NAMALWA (cell line): Measurements from ENCODE around the gene SHLD2.
"Not testable (repeated sequence)": the region's sequence is repeated elsewhere in the genome, so short reads cannot be mapped to it uniquely, and the experiment has no call there.

Experiments
- DNase-seq: peaks from one replicate; pipeline ENCODE4 v3.0.0-alpha.2; 2015; ENCODE audit warnings: low spot score

Gene SHLD2

GRCh38 chr10:87094373-87095235 lies at the start of gene SHLD2, which contains the start of gene GLUD1:
Gene SHLD2, plus strand, starts transcription at chr10:87095206. Its CDS starts 56,149 bp downstream, at chr10:87151355.
Gene GLUD1, minus strand, starts transcription at chr10:87094843. Its CDS starts 74 bp downstream, at chr10:87094769.
- DNase-seq: peak; percentile 94

- DNase-seq: no peak
Measured at GRCh38 chr10:87045434-87045938, 49.5 kb upstream of the SHLD2 start.

- no peak for DNase-seq
Measured at GRCh38 chr10:87053111-87053510, 41.9 kb upstream of the SHLD2 start.

- DNase-seq: no peak
Measured at GRCh38 chr10:87053577-87054181, 41.3 kb upstream of the SHLD2 start.

GRCh38 chr10:87054373-87055295 lies 40.4 kb upstream of the SHLD2 start:
- DNase-seq: no peak

- no peak for DNase-seq
Measured at GRCh38 chr10:87058171-87058570, 36.8 kb upstream of the SHLD2 start.

GRCh38 chr10:87059401-87059800 lies 35.6 kb upstream of the SHLD2 start:
- DNase-seq: no peak

- DNase-seq: no peak
Measured at GRCh38 chr10:87060280-87060928, 34.6 kb upstream of the SHLD2 start.

- no peak for DNase-seq
Measured at GRCh38 chr10:87064651-87065050, 30.4 kb upstream of the SHLD2 start.

- DNase-seq: no peak
Measured at GRCh38 chr10:87066178-87066577, 28.8 kb upstream of the SHLD2 start.

GRCh38 chr10:87066865-87067264 lies 28.1 kb upstream of the SHLD2 start:
- DNase-seq: no peak

- DNase-seq: no peak
Measured at GRCh38 chr10:87068281-87068680, 26.7 kb upstream of the SHLD2 start.

GRCh38 chr10:87072449-87072848 lies 22.6 kb upstream of the SHLD2 start:
- DNase-seq: no peak

- DNase-seq: not testable (repeated sequence)
Measured at GRCh38 chr10:87076421-87076820, 18.6 kb upstream of the SHLD2 start.

GRCh38 chr10:87079106-87079836 lies 15.7 kb upstream of the SHLD2 start:
- no peak for DNase-seq

GRCh38 chr10:87080621-87081020 lies 14.4 kb upstream of the SHLD2 start:
- DNase-seq: not testable (repeated sequence)

GRCh38 chr10:87081574-87081973 lies 13.4 kb upstream of the SHLD2 start:
- DNase-seq: not testable (repeated sequence)

- not testable (repeated sequence) for DNase-seq
Measured at GRCh38 chr10:87082219-87082618, 12.8 kb upstream of the SHLD2 start.

- not testable (repeated sequence) for DNase-seq
Measured at GRCh38 chr10:87083576-87084290, 11.3 kb upstream of the SHLD2 start.

GRCh38 chr10:87084291-87084782 lies 10.7 kb upstream of the SHLD2 start:
- not testable (repeated sequence) for DNase-seq
